ENCODE measurements around the gene RIMKLB.

GRCh38 chr12:8722286-8722800 lies 24.6 kb downstream of the RIMKLB start:
- TF ChIP-seq POLR2AphosphoS5 (IDR thresholded peaks at IDR 0.05; ENCODE audit: low read depth): no peak
- TF ChIP-seq, protein P1, sequence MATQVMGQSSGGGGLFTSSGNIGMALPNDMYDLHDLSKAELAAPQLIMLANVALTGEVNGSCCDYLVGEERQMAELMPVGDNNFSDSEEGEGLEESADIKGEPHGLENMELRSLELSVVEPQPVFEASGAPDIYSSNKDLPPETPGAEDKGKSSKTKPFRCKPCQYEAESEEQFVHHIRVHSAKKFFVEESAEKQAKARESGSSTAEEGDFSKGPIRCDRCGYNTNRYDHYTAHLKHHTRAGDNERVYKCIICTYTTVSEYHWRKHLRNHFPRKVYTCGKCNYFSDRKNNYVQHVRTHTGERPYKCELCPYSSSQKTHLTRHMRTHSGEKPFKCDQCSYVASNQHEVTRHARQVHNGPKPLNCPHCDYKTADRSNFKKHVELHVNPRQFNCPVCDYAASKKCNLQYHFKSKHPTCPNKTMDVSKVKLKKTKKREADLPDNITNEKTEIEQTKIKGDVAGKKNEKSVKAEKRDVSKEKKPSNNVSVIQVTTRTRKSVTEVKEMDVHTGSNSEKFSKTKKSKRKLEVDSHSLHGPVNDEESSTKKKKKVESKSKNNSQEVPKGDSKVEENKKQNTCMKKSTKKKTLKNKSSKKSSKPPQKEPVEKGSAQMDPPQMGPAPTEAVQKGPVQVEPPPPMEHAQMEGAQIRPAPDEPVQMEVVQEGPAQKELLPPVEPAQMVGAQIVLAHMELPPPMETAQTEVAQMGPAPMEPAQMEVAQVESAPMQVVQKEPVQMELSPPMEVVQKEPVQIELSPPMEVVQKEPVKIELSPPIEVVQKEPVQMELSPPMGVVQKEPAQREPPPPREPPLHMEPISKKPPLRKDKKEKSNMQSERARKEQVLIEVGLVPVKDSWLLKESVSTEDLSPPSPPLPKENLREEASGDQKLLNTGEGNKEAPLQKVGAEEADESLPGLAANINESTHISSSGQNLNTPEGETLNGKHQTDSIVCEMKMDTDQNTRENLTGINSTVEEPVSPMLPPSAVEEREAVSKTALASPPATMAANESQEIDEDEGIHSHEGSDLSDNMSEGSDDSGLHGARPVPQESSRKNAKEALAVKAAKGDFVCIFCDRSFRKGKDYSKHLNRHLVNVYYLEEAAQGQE (IDR thresholded peaks at IDR 0.05; ENCODE audit: insufficient replicate concordance, low read depth): no peak
- no peak for TF ChIP-seq CTCF (IDR thresholded peaks at IDR 0.05; ENCODE audit: insufficient read depth, low read length)

Data from HL-60 (cell line).